GM12875 (cell line): ENCODE results near the gene ITIH3.

Experiments
- H3K4me3 ChIP-seq: one replicate; pipeline ENCODE4 v1.5.1; 2011; ENCODE audit warnings: low read depth, low read length, control low read depth
- CTCF ChIP-seq: IDR thresholded peaks from 2 replicates; pipeline ENCODE4 v1.5.1; 2011; ENCODE audit warnings: low read depth, mild to moderate bottlenecking, control low read depth, inconsistent platforms, low read length, moderate library complexity, borderline replicate concordance; ENCODE audit not compliant: insufficient read depth

ITIH3 gene

GRCh38 chr3:52856666-52857065 is 62.1 kb downstream of the ITIH3 start:
- no peak for TF ChIP-seq CTCF
- no peak overlapping the region for H3K4me3 ChIP-seq

- TF ChIP-seq CTCF = no peak
- H3K4me3 ChIP-seq = no peak overlapping the region
These were observed 62.5 kb downstream of the ITIH3 start for GRCh38 chr3:52857133-52857532.

- no peak for TF ChIP-seq CTCF
- H3K4me3 ChIP-seq = no peak overlapping the region
These were observed 63.3 kb downstream of the ITIH3 start for GRCh38 chr3:52857864-52858263.
